Measurements from ENCODE around the gene DAND5. TPM values are rescaled to one million over a fixed set of nuclear protein-coding genes. Genes with fewer than 3 reads are reported as not detected.

Gene DAND5
- total RNA-seq, 2 experiments from 2014 or later: not detected

DNA sequence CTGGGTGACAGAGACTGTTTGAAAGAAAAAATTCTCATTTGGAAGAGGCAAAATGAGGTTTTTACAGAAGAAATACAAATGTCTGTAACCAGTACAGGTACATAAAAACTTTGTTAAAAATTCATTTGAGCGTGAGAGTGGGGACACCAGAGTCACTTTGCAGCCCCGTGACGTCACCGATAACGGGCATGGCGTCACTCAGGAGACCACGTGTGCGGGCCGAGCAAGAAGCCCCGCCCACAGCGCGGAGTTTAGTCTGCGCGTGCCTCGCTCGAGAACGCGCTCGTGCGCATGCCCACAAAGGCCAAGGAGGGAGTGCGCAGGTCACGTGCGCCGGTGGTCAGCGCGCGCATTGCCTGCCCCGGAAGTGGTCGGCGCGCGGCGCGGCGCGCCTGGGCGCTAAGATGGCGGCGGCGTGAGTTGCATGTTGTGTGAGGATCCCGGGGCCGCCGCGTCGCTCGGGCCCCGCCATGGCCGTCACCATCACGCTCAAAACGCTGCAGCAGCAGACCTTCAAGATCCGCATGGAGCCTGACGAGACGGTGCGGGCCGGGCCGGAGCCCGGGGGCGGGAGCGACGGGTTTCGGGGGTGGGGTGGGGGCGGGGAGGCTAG, 23.8 kb upstream of the DAND5 start, which contains the start of gene RAD23A:
RAD23A (plus strand) TSS at position 384 of the 613 bp plus-strand sequence; CDS start at position 471, 87 bp downstream.
- peak; percentile 99 for DNase-seq
- Mint-ChIP-seq H3K9me3 (no peaks in the 10 kb centered on the region), H3K4me3 (peak within 1 kb of the TSS; percentile 85), H3K27me3 (no peaks in the 10 kb centered on the region), H3K27ac (peak within 1 kb of the TSS; percentile 96), H3K36me3 (ENCODE audit: low read depth) (peaks cover 81% of the 10 kb centered on the region), H3K4me1 (ENCODE audit: low read depth) (peaks cover 44% of the 10 kb centered on the region)
- intact Hi-C loops (cut with micrococcal nuclease): no loop called here
- ATAC-seq: peak; percentile 87
- ChIA-PET CTCF (interaction anchor here (1.3 kb wide), 1 partner anchor 20 kb away, joined by 8 read pairs; no protein-coding TSS in a partner anchor), POLR2A (interaction anchor here (1.2 to 4.0 kb wide), 3 partner anchors 8 to 12 kb away, joined by 4 to 30 read pairs (median 17); partner anchors contain the start of genes FARSA and GADD45GIP1)
- TF ChIP-seq, protein P1, sequence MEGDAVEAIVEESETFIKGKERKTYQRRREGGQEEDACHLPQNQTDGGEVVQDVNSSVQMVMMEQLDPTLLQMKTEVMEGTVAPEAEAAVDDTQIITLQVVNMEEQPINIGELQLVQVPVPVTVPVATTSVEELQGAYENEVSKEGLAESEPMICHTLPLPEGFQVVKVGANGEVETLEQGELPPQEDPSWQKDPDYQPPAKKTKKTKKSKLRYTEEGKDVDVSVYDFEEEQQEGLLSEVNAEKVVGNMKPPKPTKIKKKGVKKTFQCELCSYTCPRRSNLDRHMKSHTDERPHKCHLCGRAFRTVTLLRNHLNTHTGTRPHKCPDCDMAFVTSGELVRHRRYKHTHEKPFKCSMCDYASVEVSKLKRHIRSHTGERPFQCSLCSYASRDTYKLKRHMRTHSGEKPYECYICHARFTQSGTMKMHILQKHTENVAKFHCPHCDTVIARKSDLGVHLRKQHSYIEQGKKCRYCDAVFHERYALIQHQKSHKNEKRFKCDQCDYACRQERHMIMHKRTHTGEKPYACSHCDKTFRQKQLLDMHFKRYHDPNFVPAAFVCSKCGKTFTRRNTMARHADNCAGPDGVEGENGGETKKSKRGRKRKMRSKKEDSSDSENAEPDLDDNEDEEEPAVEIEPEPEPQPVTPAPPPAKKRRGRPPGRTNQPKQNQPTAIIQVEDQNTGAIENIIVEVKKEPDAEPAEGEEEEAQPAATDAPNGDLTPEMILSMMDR (IDR thresholded peaks at IDR 0.05): no peak

- ChIA-PET CTCF (interaction anchor here (0.7 to 1.3 kb wide), 2 partner anchors 19 to 61 kb away, joined by 3 to 8 read pairs; no protein-coding TSS in a partner anchor), POLR2A (interaction anchor here (0.6 to 4.0 kb wide), 4 partner anchors 8 to 306 kb away, joined by 3 to 30 read pairs (median 10); partner anchors contain the start of genes FARSA and GADD45GIP1)
- intact Hi-C loops (cut with micrococcal nuclease): no loop called here
- DNase-seq: peak; percentile 65
- Mint-ChIP-seq H3K9me3 (no peaks in the 10 kb centered on the region), H3K4me1 (ENCODE audit: low read depth) (peaks cover 39% of the 10 kb centered on the region), H3K4me3 (peak overlapping the region; percentile 85), H3K36me3 (ENCODE audit: low read depth) (peaks cover 81% of the 10 kb centered on the region), H3K27ac (peak overlapping the region; percentile 87), H3K27me3 (no peaks in the 10 kb centered on the region)
- TF ChIP-seq, protein P1 (IDR thresholded peaks at IDR 0.05): no peak
- peak; percentile 55 for ATAC-seq
Measured at GRCh38 chr19:12946092-12946721, 23.2 kb upstream of the DAND5 start.

- Mint-ChIP-seq H3K36me3 (ENCODE audit: low read depth) (peaks cover 82% of the 10 kb centered on the region), H3K4me3 (peak overlapping the region; percentile 85), H3K4me1 (ENCODE audit: low read depth) (peaks cover 39% of the 10 kb centered on the region), H3K27ac (peak overlapping the region; percentile 87), H3K9me3 (no peaks in the 10 kb centered on the region), H3K27me3 (no peaks in the 10 kb centered on the region)
- ATAC-seq: no peak
- ChIA-PET CTCF (interaction anchor here (0.7 to 1.3 kb wide), 2 partner anchors 18 to 62 kb away, joined by 3 to 8 read pairs (median 6); no protein-coding TSS in a partner anchor), POLR2A (interaction anchor here (0.6 to 4.0 kb wide), 6 partner anchors 9 to 307 kb away, joined by 3 to 30 read pairs (median 4); partner anchors contain the start of genes FARSA and GADD45GIP1)
- intact Hi-C loops (cut with micrococcal nuclease): no loop called here
- TF ChIP-seq, protein P1 (IDR thresholded peaks at IDR 0.05): no peak
- DNase-seq: no peak
Measured at GRCh38 chr19:12946731-12947496, 22.5 kb upstream of the DAND5 start.

GRCh38 chr19:12947702-12948611, 21.4 kb upstream of the DAND5 start:
- Mint-ChIP-seq H3K36me3 (ENCODE audit: low read depth) (peaks cover 78% of the 10 kb centered on the region), H3K4me1 (ENCODE audit: low read depth) (peaks cover 38% of the 10 kb centered on the region), H3K4me3 (peak overlapping the region; percentile 32), H3K9me3 (no peaks in the 10 kb centered on the region), H3K27ac (peak overlapping the region; percentile 87), H3K27me3 (no peaks in the 10 kb centered on the region)
- TF ChIP-seq, protein P1 (IDR thresholded peaks at IDR 0.05): no peak
- intact Hi-C loops (cut with micrococcal nuclease): no loop called here
- ChIA-PET CTCF (interaction anchor here (1.3 kb wide), 1 partner anchor 17 kb away, joined by 6 read pairs; no protein-coding TSS in a partner anchor), POLR2A (interaction anchor here (1.0 to 4.0 kb wide), 6 partner anchors 8 to 29 kb away, joined by 3 to 30 read pairs (median 4); partner anchors contain the start of genes FARSA, GADD45GIP1 and SYCE2)
- no peak for ATAC-seq
- DNase-seq: no peak

All from activated CD8-positive, alpha-beta T cell treated with anti-CD3 and anti-CD28 coated beads for 36 hours (primary cell).